Measurements from ENCODE around the gene RNF114.
"Not testable (repeated sequence)": the region's sequence is repeated elsewhere in the genome, so short reads cannot be mapped to it uniquely, and the experiment has no call there.

Gene RNF114

DNA sequence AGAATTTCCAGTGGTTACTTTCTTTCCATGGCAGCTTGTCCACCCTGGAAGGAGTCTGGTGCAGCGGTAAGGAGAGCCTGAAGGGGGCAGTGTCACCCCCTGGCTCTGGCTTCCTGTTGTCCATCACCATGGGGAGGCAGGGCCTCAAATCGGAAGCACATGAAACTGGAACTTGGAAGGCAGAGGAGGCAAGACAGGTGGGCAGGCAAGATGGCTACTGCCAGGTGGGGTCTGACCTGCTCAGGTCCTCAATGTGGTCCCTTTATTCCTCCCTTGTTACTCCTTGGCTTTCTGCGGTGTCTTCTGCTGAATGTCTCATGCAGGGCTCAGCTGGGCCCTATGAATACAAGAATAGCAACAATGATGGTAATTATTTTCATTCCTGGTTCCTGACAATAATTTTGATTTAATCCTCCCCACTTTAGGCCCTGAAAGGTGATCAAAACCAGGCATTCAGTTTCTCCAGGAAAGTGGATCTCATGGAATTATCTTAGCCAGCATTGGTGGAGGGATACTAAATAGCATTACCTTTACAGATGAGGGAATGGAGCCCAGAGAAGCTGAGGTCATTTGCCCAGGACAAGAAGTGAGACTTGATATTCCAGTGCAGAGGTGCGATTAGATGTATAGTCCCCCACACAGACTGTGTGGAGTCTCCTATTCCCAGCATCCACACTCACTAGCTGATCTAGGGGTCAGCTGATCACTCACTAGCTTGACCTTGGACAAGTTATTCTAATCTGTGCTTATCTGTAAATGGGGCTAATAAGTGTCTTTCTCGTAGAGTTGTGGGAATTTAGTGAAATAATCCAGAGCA lies 29.0 kb downstream of the RNF114 start:
- no peak for DNase-seq (ENCODE audit: low spot score)

DNA sequence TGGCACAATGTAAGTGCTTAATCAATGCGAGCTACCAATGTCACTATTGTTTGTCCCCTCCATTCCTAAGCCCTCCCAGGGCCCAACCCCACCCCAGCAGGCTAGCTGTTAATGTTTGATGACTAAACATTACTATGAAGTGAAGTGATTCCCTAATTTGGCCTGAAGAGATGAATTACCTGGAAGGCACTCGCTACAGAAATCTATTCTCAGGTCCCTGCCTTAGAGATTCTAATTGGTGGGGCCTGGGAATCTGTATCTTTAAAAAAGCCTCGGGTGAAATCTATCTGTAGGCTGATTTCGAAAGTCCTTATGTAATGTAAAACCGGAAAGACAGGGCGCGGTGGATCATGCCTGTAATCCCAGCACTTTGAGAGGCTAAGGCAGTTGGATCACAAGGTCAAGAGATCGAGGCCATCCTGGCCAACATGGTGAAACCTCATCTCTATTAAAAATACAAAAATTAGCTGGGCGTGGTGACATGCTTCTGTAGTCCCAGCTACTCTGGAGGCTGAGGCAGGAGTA lies 29.6 kb downstream of the RNF114 start:
- DNase-seq (ENCODE audit: low spot score) = no peak

DNA sequence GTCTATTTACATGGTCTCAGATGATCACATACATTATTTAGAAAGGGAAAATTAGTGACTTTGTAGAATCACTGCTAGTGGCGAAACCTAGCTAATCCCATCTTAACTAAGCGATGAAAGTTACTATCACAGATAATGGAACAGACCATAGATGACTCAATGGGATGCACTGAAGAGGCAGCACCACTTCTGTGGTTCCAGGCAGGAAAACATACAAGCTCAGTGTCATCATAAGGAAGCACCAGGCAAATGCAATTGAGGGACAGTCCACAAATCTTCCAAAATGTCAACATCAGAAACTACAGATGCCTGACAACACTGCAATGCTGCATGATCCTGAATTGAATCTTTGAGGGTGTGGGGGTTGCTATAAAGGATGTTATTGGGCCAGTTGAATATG lies 30.7 kb downstream of the RNF114 start:
- DNase-seq (ENCODE audit: low spot score) = no peak

DNA sequence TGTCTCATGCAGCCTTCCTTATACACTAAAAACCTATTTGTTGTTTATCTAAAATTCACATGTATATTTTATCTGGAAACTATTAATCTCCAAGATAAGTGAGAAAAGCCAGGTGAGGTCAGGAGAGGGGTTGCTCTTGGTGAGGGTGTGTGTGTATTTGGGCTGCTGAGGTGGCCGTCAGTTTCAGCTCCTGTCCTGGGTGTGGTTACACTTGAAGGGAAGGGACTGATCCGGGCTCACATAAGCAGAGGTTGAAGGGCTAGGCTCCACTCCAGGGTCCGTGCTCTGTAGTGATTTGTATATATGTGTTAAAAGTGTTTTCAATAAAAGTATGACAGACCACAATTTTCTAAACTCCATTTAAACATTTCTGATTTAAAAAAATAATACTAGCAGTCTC lies 33.0 kb downstream of the RNF114 start:
- no peak for DNase-seq (ENCODE audit: low spot score)

DNA sequence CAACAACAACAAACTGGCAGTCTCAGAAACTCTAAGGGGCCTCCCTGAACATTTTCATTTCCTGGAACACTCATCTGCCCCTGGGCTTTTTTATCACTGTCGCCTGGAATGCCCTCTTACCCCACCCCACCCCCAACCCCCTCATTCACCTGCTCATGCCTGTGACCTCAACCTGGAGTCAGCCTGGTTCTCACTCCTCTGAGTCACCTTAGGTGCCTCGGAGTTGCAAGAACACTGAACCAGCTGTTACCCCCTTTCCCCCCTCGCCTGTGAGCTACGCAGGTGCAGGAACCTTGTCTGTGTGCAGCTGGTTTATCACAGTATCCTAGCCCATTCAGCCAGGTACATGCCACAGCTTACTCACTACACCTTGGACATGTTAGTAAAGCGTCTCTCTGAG lies 33.7 kb downstream of the RNF114 start:
- no peak for DNase-seq (ENCODE audit: low spot score)

DNA sequence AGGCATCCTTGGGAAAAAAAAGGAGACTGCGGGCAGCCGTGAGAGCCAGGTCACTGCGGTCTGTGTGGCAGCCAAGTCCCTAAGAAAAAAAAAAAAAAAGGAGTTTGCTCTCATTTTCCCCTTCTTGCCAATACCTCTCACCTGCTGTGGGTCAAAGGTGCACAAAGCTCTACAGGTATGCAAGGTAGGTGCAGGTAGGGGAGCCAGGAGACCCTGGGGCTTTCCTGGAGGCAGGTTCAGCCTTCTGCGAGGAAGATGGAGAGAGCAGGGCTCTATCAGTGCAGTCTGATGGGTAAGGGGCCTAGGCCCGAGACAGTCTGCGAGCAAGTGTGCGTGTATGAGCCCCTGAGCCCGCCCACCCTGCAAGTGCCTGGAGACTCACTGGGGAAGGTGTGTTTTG lies 34.3 kb downstream of the RNF114 start:
- DNase-seq (ENCODE audit: low spot score) = no peak

DNA sequence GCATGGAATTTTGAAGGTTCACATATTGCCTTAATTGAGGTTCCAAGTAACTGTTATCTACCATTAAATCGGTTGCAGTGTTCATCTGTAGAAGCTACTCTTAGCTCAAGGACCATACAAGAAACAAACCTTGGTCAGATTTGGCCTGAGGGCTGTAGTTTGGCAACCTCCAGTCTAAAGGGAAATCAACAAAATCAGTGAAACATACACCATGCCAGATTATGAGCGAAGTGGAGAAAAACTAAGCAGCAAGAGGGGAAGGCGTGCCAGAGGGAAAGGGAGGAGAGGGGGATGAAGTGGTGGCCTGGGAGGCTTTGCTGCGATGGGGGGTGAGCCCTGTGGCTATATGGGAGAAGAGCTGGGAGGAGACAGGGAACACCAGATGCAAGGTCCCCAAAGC lies 37.8 kb downstream of the RNF114 start:
- DNase-seq (ENCODE audit: low spot score) = no peak

DNA sequence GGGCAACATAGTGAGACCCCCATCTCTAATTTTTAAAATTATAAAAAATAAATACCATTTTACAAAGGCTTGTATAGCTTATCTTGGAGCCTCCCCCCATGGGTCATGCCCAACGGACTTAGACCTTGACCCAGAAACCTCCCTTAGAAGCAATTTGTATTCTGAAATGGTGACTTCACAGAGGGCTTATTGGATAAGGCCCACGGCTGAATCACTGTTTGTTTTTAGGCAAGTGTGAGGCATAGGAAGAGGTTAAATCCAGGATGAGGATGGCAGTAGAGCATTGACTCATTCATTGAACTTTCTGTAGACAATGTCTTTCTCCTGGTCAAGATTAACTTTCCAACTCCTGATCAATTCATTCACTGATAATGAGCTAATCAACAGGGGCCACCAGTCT lies 40.3 kb downstream of the RNF114 start:
- no peak for DNase-seq (ENCODE audit: low spot score)

DNA sequence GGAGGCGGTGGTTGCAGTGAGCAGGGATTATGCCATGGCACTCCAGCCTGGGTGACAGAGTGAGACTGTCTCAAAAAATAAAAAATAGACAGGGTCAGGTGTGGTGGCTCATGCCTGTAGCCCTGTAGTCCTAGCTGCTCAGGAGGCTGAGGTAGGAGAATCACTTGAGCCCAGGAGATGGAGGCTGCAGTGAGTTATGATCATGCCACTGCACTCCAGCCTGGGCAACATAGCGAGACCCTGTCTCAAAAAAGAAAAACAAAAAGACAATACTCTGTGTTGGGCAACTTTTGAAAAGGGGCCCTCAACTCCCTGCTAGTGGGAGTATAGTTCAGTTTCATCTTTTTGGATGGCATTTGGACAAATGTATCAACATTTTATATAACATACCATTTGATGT lies 41.5 kb downstream of the RNF114 start:
- not testable (repeated sequence) for DNase-seq (ENCODE audit: low spot score)

DNA sequence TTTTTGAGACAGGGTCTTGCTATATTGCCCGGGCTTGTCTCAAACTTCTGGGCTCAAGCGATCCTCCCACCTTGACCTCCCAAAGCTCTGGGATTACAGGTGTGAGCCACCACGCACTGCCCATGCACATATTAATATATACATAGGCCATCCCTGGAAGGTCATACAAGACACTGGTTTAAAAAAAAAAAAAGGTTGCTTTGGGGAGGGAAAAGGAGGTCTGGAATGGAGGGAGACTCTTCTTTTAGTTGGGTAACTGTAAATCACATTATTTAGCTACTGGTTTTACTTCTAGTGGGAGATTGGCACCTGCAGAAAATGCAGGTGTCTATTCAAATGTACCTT lies 42.5 kb downstream of the RNF114 start:
- DNase-seq (ENCODE audit: low spot score) = no peak

DNA sequence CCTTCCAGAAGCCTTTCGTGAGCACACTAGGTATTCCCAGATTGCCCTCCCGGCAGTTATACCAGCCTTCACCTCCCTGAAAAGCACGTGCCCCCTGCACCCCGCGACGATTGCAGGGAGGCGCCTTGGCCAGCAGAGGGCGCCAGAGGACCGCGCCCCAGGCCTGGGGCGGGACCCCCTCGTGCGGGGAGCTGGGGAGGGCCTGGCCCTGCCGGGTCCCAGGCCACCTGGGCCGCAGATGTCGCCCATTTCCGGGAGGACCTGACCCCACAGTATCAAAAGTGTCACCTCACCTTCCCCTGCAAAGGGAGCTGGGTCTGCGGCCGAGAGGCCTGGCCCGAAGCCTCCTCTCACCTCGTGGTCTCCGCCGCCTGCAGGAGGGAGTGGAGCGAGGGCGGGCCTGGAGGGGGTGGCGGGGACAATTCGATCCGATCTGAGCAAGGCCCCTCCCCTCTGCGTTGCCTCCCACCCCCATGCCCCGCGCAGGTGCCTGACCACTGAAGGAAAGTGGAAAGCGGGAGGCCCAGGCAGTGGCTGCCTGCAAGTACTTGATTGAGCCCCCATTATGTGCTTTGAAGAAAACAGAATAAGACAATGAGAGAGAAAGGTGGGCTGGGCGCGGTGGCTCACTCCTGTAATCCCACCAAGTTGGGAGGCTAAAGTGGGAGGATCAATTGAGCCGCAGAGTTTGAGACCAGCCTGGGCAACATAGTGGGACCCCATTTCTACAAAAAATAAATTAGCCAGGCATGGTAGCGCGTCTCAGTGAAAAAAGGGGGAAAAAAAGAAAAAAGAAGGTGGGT lies 43.0 kb downstream of the RNF114 start:
- peak; percentile 63 for DNase-seq (ENCODE audit: low spot score)

DNA sequence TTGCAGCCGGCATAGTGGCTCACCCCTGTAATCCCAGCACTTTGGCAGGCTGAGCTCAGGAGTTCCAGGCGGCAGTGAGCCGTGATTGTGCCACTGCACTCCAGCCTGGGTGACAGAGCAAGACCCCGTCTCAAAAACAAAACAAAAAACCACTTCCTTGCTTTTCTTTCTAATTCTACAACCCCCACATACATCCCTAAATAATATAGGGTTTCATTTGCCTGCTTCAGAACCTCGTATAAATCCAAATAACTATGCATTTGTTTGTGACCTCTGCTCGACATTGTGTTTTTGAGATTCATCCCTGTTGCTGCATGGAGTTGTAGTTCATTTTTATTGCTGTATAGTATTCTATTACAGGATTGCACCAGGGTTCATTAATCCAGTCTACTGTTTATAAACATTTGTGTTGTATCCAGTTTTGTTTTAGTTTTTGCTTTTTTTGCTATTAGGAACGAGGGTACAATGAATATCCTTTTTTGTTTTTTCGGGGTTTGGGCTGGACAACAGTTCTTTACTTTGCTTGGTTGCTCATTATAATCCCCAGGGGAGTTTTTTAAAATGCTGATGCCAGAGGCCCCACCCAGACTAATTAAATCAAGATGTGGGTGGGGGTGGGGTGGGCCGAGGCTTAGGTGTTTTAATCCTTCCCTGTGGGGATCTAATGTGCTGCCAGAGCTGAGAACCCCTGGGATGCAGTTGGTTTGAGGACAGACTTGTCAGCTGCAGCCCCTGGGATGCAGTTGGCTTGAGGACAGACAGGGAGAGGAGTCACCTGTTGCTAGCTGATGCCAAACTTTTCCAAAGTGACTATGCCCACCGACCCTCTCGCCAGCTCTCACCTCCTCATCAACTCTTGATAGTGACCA lies 44.2 kb downstream of the RNF114 start:
- DNase-seq (ENCODE audit: low spot score) = no peak

DNA sequence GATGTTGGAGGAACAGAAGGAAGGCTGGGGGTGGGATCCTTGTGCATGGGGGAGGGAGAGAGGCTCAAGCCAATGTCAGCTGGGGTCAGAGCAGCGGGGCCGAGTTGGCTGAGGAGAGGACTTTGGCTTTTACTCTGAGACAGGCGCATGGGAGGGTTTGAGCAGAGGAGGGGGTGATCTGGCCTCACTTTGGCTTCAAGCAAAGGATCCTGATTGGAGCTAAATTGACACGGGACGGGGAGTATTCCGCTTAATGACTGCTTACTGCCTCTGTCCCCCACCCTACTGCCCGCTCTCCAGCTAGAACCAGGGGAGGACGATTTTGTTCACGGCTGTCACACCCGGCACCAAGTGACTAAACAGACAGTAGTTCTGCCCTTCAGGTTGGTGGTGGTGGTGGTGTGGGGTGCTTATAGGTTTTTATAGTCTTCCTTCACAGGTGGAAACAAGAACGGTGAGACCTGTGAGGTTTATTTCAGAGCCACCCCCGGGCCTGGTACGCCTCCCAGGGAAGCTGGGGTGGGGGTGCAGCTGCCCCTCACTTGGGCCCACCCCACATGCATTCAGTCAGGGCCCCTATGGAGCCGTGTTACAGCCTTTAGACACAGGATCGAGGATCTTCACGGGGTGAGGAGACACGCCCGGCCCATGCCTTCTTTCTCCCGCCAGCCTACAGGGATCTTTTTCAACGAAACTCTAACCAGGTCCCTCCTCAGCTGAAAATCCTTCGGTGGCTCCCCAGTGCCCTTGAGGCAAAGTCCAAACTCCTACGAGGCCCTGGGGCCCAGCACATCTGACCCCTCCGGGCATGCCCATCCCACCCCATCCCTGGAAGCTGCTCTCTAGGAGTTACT lies 45.2 kb downstream of the RNF114 start:
- no peak for DNase-seq (ENCODE audit: low spot score)

DNA sequence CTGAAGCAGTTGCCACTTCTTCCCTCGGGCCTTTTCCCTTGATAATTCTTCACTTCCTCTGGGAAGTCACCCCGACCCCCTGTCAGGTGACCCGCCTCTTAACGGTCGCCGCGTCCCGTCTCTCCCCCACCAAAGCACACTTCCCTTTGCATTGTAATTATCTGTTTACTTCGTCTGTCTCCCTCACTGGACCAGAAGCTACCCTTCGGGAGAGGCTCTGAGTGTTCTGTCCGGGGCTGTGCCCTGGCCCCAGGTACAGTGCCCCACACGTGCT lies 45.8 kb downstream of the RNF114 start:
- DNase-seq (ENCODE audit: low spot score) = no peak

DNA sequence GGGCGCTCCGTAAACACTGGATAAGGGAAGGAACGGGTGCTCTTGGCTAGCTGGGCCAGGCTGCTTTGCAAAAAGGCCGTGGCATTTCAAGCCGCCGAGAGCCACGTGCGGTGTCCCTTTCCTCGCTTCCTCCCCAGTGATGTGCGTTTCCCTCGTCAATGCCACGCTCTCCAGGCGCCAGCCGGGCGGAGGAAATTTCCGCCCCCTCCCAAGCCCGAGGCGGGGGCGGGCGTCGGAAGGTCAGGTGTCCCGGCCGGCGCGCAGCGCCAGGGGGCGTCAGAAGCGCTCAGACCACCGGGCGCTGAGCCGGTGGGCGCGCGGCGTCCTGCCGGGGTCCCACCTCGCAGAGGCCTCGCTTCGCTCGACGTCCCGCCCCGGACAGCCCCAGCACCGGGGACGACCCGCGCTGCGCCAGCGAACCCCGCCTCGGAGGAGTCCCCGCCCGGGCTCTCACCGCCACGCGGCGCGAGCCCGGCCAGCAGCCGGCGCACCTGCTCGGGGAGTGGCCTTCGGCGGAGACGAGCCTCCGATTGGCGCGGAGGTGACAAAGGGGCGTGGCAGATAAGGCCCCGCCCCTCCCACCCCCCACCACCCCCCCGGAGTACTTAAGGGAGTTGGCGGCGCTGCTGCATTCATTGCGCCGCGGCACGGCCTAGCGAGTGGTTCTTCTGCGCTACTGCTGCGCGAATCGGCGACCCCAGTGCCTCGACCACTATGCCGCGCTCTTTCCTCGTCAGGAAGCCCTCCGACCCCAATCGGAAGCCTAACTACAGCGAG lies 46.3 kb downstream of the RNF114 start, which contains the start of gene SNAI1:
Gene SNAI1 (plus strand): TSS at position 635 of the 777 bp plus-strand sequence. CDS start 80 bp downstream, at position 715.
- DNase-seq (ENCODE audit: low spot score) = peak; percentile 85

DNA sequence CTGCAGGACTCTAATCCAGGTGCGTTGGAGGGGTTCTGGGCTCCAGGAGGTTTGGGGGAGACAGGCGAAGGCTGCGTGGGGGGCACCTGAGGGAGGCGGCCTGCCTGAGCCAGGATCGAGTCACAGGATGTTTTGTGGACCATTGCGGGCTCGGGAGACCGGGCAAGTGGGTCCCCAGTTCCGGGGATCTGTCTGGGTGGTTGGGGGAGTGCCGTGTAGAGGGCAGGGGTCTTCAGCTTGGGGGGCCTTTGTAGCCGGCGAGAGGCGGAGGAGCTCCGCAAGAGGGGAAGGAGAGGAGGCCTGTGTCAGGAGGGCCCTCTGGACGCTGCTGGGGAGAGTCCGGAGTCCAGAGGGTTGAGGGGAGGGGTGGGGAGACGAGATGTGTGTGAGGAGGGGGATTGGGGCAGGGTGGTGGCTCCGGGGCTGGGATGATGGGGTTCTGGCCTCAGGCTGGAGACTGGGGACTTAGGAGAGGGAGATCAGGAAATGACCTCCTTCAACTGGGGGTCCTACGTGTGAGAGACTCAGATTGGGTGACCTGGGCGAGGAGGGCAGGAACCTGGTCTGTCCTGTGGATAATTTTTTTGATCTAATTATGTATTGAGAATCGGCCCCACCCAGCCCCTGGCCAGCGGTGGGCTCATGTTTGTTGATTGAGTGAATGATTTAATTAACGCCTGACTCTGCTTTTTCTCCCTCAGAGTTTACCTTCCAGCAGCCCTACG lies 47.1 kb downstream of the RNF114 start:
- no peak for DNase-seq (ENCODE audit: low spot score)

DNA sequence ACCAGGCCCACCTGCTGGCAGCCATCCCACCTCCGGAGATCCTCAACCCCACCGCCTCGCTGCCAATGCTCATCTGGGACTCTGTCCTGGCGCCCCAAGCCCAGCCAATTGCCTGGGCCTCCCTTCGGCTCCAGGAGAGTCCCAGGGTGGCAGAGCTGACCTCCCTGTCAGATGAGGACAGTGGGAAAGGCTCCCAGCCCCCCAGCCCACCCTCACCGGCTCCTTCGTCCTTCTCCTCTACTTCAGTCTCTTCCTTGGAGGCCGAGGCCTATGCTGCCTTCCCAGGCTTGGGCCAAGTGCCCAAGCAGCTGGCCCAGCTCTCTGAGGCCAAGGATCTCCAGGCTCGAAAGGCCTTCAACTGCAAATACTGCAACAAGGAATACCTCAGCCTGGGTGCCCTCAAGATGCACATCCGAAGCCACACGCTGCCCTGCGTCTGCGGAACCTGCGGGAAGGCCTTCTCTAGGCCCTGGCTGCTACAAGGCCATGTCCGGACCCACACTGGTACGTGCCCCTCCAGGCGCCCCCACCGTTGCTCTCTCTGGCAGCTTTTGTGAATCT lies 47.7 kb downstream of the RNF114 start:
- DNase-seq (ENCODE audit: low spot score) = no peak

DNA sequence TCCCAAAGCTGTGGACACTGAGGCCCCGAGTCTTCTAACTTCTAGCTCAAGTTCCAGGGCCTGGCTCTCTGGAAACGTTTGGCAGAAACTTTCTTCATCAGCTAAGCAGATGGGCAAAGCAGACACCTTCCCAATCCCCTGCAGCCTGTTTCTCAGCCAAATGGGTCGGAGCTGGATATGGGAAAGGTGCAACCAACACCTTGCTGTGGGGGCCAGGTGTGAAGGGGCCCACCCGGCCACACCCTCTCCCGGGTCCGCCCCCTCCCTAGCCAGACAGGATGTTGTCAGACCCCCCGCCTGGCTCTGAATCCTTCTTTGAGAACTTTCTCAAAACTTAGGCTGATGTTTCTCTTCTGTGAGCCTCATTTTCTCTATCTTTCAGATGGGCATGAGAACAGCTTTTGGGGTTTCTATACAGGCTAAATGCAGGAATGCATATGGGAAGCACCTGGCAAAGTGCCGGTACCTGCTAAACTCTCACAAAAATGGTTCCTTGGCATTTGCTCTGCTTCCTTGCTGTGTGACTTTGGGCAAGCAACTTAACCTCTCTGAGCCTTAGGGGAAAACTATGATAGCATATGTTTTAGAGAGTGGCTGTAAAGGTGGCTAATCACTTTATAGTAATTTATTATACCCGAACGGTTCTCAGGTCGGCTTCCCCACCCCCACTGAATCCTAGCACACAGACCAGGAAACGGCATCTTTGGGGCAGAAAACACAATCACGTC lies 48.4 kb downstream of the RNF114 start:
- DNase-seq (ENCODE audit: low spot score) = no peak

DNA sequence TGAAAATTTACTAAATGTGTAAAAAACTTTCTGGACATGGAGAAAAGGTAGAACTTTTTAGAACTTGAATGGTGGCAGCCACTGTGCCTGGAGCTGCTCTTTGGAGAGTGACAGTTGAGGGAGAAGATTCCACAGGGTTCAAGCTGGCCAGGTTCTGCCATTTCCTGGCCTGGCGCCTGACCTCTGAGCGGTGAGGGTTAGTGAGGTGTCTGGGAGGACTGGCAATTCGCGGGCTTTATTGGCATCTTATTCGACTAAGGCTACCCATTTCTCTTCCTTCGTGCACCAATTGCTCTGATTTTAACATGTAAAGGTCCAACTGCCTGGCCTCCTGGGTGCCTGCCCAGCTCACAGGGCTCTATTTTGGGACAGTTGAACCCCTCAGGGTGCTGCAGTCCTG lies 49.0 kb downstream of the RNF114 start:
- no peak for DNase-seq (ENCODE audit: low spot score)

Measured in CD4-positive, alpha-beta T cell treated with Interleukin-15 for 4 hours (primary cell).